Stimulated activated naive CD8-positive, alpha-beta T cell treated with anti-CD3 and anti-CD28 coated beads, Interleukin-15, Interleukin-2, amounts not matched to agents 100 ng/mL and 50 ng/mL, for 24 hours (primary cell): ENCODE results near the gene TSGA10.
A peak's percentile ranks its signal among the peaks of the same experiment; 100 is the strongest.

Experiments used
- H3K27ac Mint-ChIP-seq: one replicate; pipeline ENCODE4 v1.8.0; 2021; ENCODE audit warnings: mild to moderate bottlenecking, mixed read lengths
- H3K27me3 Mint-ChIP-seq: one replicate; pipeline ENCODE4 v1.8.0; 2021; ENCODE audit warnings: mixed read lengths
- H3K36me3 Mint-ChIP-seq: one replicate; pipeline ENCODE4 v1.8.0; 2021; ENCODE audit warnings: low read depth, mixed read lengths
- H3K4me1 Mint-ChIP-seq: one replicate; pipeline ENCODE4 v1.8.0; 2021; ENCODE audit warnings: low read depth, mixed read lengths
- H3K4me3 Mint-ChIP-seq: one replicate; pipeline ENCODE4 v1.8.0; 2021; ENCODE audit warnings: mild to moderate bottlenecking, mixed read lengths
- H3K9me3 Mint-ChIP-seq: one replicate; pipeline ENCODE4 v1.8.0; 2021; ENCODE audit warnings: mixed read lengths

Gene TSGA10

GRCh38 chr2:99171377-99172140 lies 16.8 kb upstream of the TSGA10 start:
- Mint-ChIP-seq H3K27ac (peak overlapping the region; percentile 83), H3K36me3 (peaks cover 57% of the 10 kb centered on the region), H3K4me1 (peaks cover 32% of the 10 kb centered on the region), H3K9me3 (no peaks in the 10 kb centered on the region), H3K27me3 (no peaks in the 10 kb centered on the region), H3K4me3 (no peak overlapping the region)

GRCh38 chr2:99169534-99169933 lies 14.8 kb upstream of the TSGA10 start:
- Mint-ChIP-seq H3K4me1 (peaks cover 27% of the 10 kb centered on the region), H3K9me3 (no peaks in the 10 kb centered on the region), H3K27ac (peak overlapping the region; percentile 49), H3K36me3 (peaks cover 64% of the 10 kb centered on the region), H3K27me3 (no peaks in the 10 kb centered on the region), H3K4me3 (no peak overlapping the region)

- Mint-ChIP-seq H3K9me3 (no peaks in the 10 kb centered on the region), H3K27ac (no peak overlapping the region), H3K36me3 (peaks cover 55% of the 10 kb centered on the region), H3K4me1 (peaks cover 11% of the 10 kb centered on the region), H3K27me3 (no peaks in the 10 kb centered on the region), H3K4me3 (no peak overlapping the region)
Observed at GRCh38 chr2:99166218-99166617, 11.5 kb upstream of the TSGA10 start.

GRCh38 chr2:99159594-99159993 lies 4.9 kb upstream of the TSGA10 start:
- Mint-ChIP-seq H3K36me3 (peaks cover 33% of the 10 kb centered on the region), H3K4me3 (no peak overlapping the region), H3K4me1 (peaks cover 24% of the 10 kb centered on the region), H3K9me3 (no peaks in the 10 kb centered on the region), H3K27ac (no peak overlapping the region), H3K27me3 (no peaks in the 10 kb centered on the region)

- Mint-ChIP-seq H3K27me3 (no peaks in the 10 kb centered on the region), H3K9me3 (no peaks in the 10 kb centered on the region), H3K27ac (no peak overlapping the region), H3K4me1 (peaks cover 24% of the 10 kb centered on the region), H3K4me3 (no peak overlapping the region), H3K36me3 (peaks cover 29% of the 10 kb centered on the region)
Observed at GRCh38 chr2:99158599-99158998, 3.9 kb upstream of the TSGA10 start.

- Mint-ChIP-seq H3K4me3 (no peak overlapping the region), H3K36me3 (peaks cover 22% of the 10 kb centered on the region), H3K27ac (peak overlapping the region; percentile 6), H3K9me3 (no peaks in the 10 kb centered on the region), H3K4me1 (peaks cover 24% of the 10 kb centered on the region), H3K27me3 (no peaks in the 10 kb centered on the region)
Observed at GRCh38 chr2:99156891-99157290, 2.1 kb upstream of the TSGA10 start.

DNA sequence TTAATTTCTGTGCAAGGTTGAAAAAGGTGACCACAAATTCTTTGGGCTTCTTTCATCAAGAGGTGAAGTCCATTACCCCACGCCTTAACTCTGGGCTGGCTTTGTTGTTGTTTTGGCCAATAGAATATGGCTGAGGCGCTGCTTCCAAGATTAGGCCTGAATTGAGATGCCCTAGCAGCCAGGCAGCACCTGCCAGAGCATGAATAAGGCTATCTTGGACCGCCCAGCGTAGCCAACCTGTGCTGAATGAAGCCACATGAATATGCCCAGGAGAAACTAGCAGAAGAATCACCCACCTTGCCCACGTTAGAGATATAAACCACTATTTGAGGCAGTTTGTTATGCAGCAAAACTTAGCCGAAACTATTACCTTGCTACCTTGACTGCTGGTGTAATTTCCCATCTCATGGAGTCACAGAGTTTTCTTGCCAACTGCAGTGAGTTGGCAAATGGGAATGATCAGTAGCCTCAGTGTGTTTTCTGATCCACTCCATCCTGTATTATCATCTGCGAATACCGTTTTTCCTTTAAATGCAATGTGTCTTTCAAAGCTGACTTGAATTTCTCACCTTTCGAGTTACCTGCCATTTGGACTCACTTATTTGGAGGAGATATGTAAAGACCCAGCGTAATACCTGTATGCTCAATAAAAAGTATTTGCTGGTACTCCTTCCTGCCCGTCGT lies 679 bp downstream of the TSGA10 start:
- Mint-ChIP-seq H3K9me3 (no peaks in the 10 kb centered on the region), H3K4me3 (no peak overlapping the region), H3K4me1 (peaks cover 29% of the 10 kb centered on the region), H3K36me3 (peaks cover 19% of the 10 kb centered on the region), H3K27ac (peak overlapping the region; percentile 85), H3K27me3 (no peaks in the 10 kb centered on the region)

DNA sequence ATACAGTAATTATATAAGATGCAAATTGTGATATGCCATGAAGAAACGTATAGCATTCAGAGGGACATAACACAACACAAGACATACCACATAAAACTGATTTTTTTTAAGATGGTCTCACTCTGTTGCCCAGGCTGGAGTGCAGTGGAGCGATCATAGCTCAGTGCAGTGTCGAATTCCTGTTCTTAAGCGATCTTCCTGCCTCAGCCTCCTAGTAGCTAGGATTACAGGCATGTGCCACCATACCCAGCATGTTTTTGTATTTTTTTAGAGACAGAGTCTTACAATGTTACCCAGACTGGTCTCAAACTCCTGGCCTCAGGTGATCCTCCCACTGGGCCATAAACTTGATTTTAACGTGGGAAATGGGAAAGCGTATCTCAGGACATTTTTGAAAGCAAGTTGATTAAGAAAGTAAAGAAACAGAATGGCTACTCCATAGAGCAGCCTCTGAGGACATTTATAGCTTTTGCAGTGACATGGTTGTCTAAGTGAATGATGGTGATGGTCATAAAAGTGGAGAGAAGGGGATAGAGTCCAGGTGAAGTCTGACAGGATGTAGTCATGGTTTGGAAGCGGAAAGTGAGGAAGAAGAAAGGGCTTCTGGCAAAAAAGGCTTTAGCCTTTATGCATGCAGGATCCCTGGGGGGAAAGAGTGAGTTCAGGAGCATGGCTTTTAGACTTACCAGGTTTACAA lies 2.4 kb downstream of the TSGA10 start:
- Mint-ChIP-seq H3K27ac (no peak overlapping the region), H3K36me3 (peaks cover 10% of the 10 kb centered on the region), H3K9me3 (no peaks in the 10 kb centered on the region), H3K27me3 (no peaks in the 10 kb centered on the region), H3K4me1 (peaks cover 28% of the 10 kb centered on the region), H3K4me3 (no peak overlapping the region)

- H3K4me1 Mint-ChIP-seq: peaks cover 12% of the 10 kb centered on the region
- H3K36me3 Mint-ChIP-seq: peaks cover 5% of the 10 kb centered on the region
- H3K27ac Mint-ChIP-seq: no peak overlapping the region
- H3K9me3 Mint-ChIP-seq: no peaks in the 10 kb centered on the region
- no peak overlapping the region for H3K4me3 Mint-ChIP-seq
- no peaks in the 10 kb centered on the region for H3K27me3 Mint-ChIP-seq
Observed at GRCh38 chr2:99150706-99151105, 4.0 kb downstream of the TSGA10 start.

- peaks cover 36% of the 10 kb centered on the region for H3K4me1 Mint-ChIP-seq
- peaks cover 5% of the 10 kb centered on the region for H3K9me3 Mint-ChIP-seq
- H3K4me3 Mint-ChIP-seq: peak within 1 kb of the TSS; percentile 97
- peak within 1 kb of the TSS; percentile 89 for H3K27ac Mint-ChIP-seq
- H3K27me3 Mint-ChIP-seq: no peaks in the 10 kb centered on the region
- H3K36me3 Mint-ChIP-seq: peaks cover 11% of the 10 kb centered on the region
Observed at GRCh38 chr2:99141110-99142108, 13.3 kb downstream of the TSGA10 start, which contains the start of gene C2orf15. Gene C2orf15, plus strand, starts transcription at chr2:99141707. Its CDS starts 8,852 bp downstream, at chr2:99150559.

- Mint-ChIP-seq H3K27me3 (no peaks in the 10 kb centered on the region), H3K36me3 (peaks cover 11% of the 10 kb centered on the region), H3K27ac (peak overlapping the region; percentile 89), H3K4me3 (peak overlapping the region; percentile 97), H3K4me1 (peaks cover 36% of the 10 kb centered on the region), H3K9me3 (peaks cover 5% of the 10 kb centered on the region)
Observed at GRCh38 chr2:99140860-99141109, 14.0 kb downstream of the TSGA10 start.

GRCh38 chr2:99140056-99140859 lies 14.5 kb downstream of the TSGA10 start:
- Mint-ChIP-seq H3K9me3 (peaks cover 5% of the 10 kb centered on the region), H3K4me3 (peak overlapping the region; percentile 97), H3K27me3 (no peaks in the 10 kb centered on the region), H3K4me1 (peaks cover 36% of the 10 kb centered on the region), H3K27ac (peak overlapping the region; percentile 89), H3K36me3 (peaks cover 11% of the 10 kb centered on the region)

DNA sequence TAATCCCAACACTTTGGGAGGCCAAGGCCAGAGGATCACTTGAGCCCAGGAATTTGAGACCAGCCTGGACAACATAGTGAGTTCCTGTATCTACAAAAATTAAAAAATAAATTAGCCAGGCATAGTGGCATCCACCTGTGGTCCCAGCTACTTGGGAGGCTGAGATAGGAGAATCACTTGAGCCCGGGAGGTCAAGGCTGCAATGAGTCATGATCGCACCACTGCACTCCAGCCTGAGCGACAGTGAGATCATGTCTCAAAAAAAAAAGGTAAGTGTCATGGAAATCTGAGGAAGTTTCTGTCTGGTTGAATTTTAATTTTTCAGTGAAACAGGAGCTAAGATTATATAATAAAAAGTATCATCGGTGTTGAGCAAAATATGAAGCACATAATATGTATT lies 15.7 kb downstream of the TSGA10 start:
- Mint-ChIP-seq H3K27ac (no peak overlapping the region), H3K4me3 (no peak overlapping the region), H3K4me1 (peaks cover 36% of the 10 kb centered on the region), H3K27me3 (no peaks in the 10 kb centered on the region), H3K36me3 (peaks cover 21% of the 10 kb centered on the region), H3K9me3 (peaks cover 11% of the 10 kb centered on the region)
